Measurements from ENCODE around the gene OR4X2.
"Not testable (repeated sequence)": the region's sequence is repeated elsewhere in the genome, so short reads cannot be mapped to it uniquely, and the experiment has no call there.

Gene OR4X2

GRCh38 chr11:48244804-48245203, at the start of gene OR4X2:
TSS of gene OR4X2 (plus strand) at chr11:48245104. CDS start at chr11:48245104, 0 bp downstream.
- TF ChIP-seq ZNF274 (IDR thresholded peaks at IDR 0.05; ENCODE audit: low read depth, low read length): no peak

GRCh38 chr11:48207881-48208280, 37.0 kb upstream of the OR4X2 start:
- no peak for TF ChIP-seq ZNF274 (IDR thresholded peaks at IDR 0.05; ENCODE audit: low read depth, low read length)
- no peak overlapping the region for H3K4me3 ChIP-seq (ENCODE audit: low read length)

More at GRCh38 chr11:48244804-48245203, at the start of gene OR4X2:
- H3K4me3 ChIP-seq (ENCODE audit: low read length): no peak within 1 kb of the TSS

DNA sequence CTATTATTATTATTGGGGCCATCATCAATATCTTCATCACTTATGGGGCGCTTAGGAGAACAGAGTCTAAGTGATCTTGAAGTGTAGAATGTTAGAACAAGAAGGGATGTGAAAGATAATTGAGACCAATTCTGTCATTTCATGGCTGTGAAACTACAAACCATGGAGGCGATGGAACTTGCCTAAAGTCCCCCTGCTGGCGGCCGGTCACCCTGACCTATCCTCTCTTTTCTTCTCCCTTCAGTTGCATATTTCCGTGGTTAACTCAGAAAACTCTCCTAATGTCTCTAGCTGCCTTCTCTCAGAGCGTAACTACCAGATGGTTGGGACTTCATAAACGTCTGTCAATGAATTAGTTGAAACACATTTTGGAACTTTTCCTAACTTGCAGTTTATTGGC, 34.9 kb upstream of the OR4X2 start:
- H3K4me3 ChIP-seq (ENCODE audit: low read length): no peak overlapping the region
- no peak for TF ChIP-seq ZNF274 (IDR thresholded peaks at IDR 0.05; ENCODE audit: low read depth, low read length)

GRCh38 chr11:48216510-48216909, 28.4 kb upstream of the OR4X2 start, which contains the start of gene OR4B1:
TSS of gene OR4B1 (plus strand) at chr11:48216810. CDS start at chr11:48216810, 0 bp downstream.
- no peak within 1 kb of the TSS for H3K4me3 ChIP-seq (ENCODE audit: low read length)
- no peak for TF ChIP-seq ZNF274 (IDR thresholded peaks at IDR 0.05; ENCODE audit: low read depth, low read length)

DNA sequence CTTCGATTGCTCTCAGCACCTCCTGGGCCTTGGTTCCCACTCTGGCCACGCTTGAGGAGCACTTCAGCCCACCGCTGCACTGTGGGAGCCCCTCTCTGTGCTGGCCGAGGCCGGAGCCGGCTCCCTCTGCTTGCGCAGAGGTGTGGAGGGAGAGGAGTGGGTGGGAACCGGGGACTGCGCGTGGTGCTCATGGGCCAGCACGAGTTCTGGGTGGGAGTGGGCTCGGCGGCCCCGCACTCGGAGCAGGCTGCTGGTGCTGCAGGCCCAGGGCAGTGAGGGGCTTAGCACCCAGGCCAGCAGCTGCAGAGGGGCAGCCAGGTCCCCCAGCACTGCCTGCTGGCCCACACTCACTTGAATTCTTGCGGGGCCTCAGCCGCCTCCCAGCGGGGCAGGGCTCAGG, 16.1 kb upstream of the OR4X2 start:
- TF ChIP-seq ZNF274 (IDR thresholded peaks at IDR 0.05; ENCODE audit: low read depth, low read length): no peak

GRCh38 chr11:48230057-48230456, 14.8 kb upstream of the OR4X2 start:
- not testable (repeated sequence) for H3K4me3 ChIP-seq (ENCODE audit: low read length)

More for the DNA sequence above, 16.1 kb upstream of the OR4X2 start:
- H3K4me3 ChIP-seq (ENCODE audit: low read length): no peak overlapping the region

- TF ChIP-seq ZNF274 (IDR thresholded peaks at IDR 0.05; ENCODE audit: low read depth, low read length): no peak
- H3K4me3 ChIP-seq (ENCODE audit: low read length): no peak overlapping the region
Measured at GRCh38 chr11:48237727-48238126, 7.2 kb upstream of the OR4X2 start.

DNA sequence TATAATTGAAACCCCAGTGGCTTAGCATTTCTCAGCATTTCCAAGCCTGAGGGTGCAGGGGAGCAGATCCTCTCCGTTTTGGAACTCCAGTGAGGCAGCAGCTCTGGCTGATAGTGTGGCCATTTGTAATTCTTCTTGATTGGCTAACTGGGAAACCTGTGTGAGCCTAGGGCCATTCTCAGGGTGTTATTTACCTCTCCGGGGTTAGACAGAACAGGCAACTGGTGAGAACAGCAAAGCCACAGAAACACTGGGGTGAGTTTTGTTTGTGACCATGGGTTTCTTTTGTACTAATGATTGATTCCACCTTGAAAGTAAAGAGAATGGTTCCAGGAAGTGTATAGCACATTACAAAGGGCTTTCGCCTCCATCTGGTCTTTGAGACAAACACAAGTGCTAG, 2.4 kb upstream of the OR4X2 start:
- no peak for TF ChIP-seq ZNF274 (IDR thresholded peaks at IDR 0.05; ENCODE audit: low read depth, low read length)

GRCh38 chr11:48248902-48249301, 4.0 kb downstream of the OR4X2 start:
- no peak for TF ChIP-seq ZNF274 (IDR thresholded peaks at IDR 0.05; ENCODE audit: low read depth, low read length)
- no peak overlapping the region for H3K4me3 ChIP-seq (ENCODE audit: low read length)

More for the DNA sequence above, 2.4 kb upstream of the OR4X2 start:
- no peak overlapping the region for H3K4me3 ChIP-seq (ENCODE audit: low read length)

- H3K4me3 ChIP-seq (ENCODE audit: low read length): no peak overlapping the region
- TF ChIP-seq ZNF274 (IDR thresholded peaks at IDR 0.05; ENCODE audit: low read depth, low read length): no peak
Measured at GRCh38 chr11:48261600-48261999, 16.7 kb downstream of the OR4X2 start.

GRCh38 chr11:48263423-48263911, 18.6 kb downstream of the OR4X2 start, which contains the start of gene OR4X1:
TSS of gene OR4X1 (plus strand) at chr11:48263861. CDS start at chr11:48263861, 0 bp downstream.
- TF ChIP-seq ZNF274 (IDR thresholded peaks at IDR 0.05; ENCODE audit: low read depth, low read length): no peak
- H3K4me3 ChIP-seq (ENCODE audit: low read length): no peak within 1 kb of the TSS

DNA sequence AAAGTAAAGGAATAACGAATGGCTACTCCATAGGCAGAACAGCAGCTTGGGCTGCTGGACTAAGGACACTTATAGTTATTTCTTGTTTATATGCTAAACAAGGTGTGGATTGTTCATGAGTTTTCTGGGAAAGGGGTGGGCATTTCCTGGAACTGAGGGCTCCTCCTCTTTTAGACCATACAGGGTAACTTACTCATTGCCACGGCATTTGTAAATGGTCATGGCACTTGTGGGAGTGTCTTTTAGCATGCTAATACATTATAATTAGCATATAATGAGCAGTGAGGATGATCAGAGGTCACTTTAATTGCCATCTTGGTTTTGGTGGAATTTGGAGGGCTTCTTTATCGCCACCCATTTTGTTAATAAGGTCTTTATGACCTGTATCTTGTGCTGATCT, 25.7 kb downstream of the OR4X2 start:
- TF ChIP-seq ZNF274 (IDR thresholded peaks at IDR 0.05; ENCODE audit: low read depth, low read length): no peak
- H3K4me3 ChIP-seq (ENCODE audit: low read length): no peak overlapping the region

DNA sequence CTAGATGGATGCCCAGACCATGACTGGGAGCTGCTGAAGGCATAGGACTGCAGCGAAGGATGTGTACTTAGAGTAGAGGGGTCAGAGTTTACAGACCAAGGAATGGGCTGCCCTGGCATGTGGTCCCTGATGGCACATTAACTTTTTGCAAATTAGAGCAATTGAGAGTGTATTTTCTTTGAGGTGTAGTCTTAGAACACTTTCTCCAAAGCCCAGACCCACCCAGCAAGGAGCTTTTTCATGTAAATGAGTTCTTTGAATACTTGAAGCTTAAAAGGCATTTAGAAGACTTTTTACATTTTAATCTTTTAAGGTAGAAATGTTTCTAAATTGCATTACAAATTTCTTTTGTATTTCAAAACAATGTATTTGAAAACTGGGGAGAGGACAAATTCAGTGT, 27.7 kb downstream of the OR4X2 start:
- TF ChIP-seq ZNF274 (IDR thresholded peaks at IDR 0.05; ENCODE audit: low read depth, low read length): no peak
- H3K4me3 ChIP-seq (ENCODE audit: low read length): no peak overlapping the region

All from GM08714 (cell line).